HG03457 (cell line): ENCODE measurements around the gene COL26A1.

ENCODE experiments used
- ATAC-seq: cut with Tn5 transposase; IDR thresholded peaks from one replicate; pipeline ENCODE4 v1.9.1; 2021; ENCODE audit warnings: moderate number of reproducible peaks; ENCODE audit not compliant: unreplicated experiment

Gene COL26A1

GRCh38 chr7:101531726-101532357 lies 169.2 kb downstream of the COL26A1 start:
- no peak for ATAC-seq

- ATAC-seq, result no peak
Observed at GRCh38 chr7:101532400-101533102, 169.9 kb downstream of the COL26A1 start.

- no peak for ATAC-seq
Observed at GRCh38 chr7:101533103-101533465, 170.4 kb downstream of the COL26A1 start.

GRCh38 chr7:101534015-101534803 lies 171.5 kb downstream of the COL26A1 start:
- no peak for ATAC-seq

- no peak for ATAC-seq
Observed at GRCh38 chr7:101534873-101535272, 172.2 kb downstream of the COL26A1 start.

GRCh38 chr7:101535351-101535751 lies 172.7 kb downstream of the COL26A1 start:
- ATAC-seq, result no peak

- ATAC-seq, result no peak
Observed at GRCh38 chr7:101536232-101536631, 173.6 kb downstream of the COL26A1 start.

- ATAC-seq, result no peak
Observed at GRCh38 chr7:101536668-101537067, 174.0 kb downstream of the COL26A1 start.

- ATAC-seq, result no peak
Observed at GRCh38 chr7:101537205-101537604, 174.5 kb downstream of the COL26A1 start.

- no peak for ATAC-seq
Observed at GRCh38 chr7:101537935-101538595, 175.4 kb downstream of the COL26A1 start.

- no peak for ATAC-seq
Observed at GRCh38 chr7:101538596-101539459, 176.2 kb downstream of the COL26A1 start.

GRCh38 chr7:101539784-101540183 lies 177.1 kb downstream of the COL26A1 start:
- no peak for ATAC-seq

GRCh38 chr7:101542527-101543241 lies 180.0 kb downstream of the COL26A1 start:
- no peak for ATAC-seq

GRCh38 chr7:101543242-101543766 lies 180.6 kb downstream of the COL26A1 start:
- ATAC-seq, result no peak

GRCh38 chr7:101543846-101544245 lies 181.2 kb downstream of the COL26A1 start:
- no peak for ATAC-seq

- ATAC-seq, result no peak
Observed at GRCh38 chr7:101545441-101546190, 182.9 kb downstream of the COL26A1 start.

GRCh38 chr7:101546308-101546936 lies 183.7 kb downstream of the COL26A1 start:
- no peak for ATAC-seq
